ENCODE data around the gene CPLX3. TPM values are rescaled to one million over a fixed set of nuclear protein-coding genes. Genes with fewer than 3 reads are reported as not detected.

Gene CPLX3
- polyA plus RNA-seq, 3 donors, result 0.12 TPM; not detected in 2

- Histone ChIP-seq H3K27ac (ENCODE audit: low read depth in 1 of 2, low read length in 2 of 2) (no peak overlapping the region), H3K9me3 (replicated peaks in 1 of 2; ENCODE audit: control insufficient read depth in 1 of 2, insufficient read depth in 1 of 2, low read length in 2 of 2) (no peaks in the 10 kb centered on the region), H3K79me2 (ENCODE audit: insufficient read depth, low read length) (no peaks in the 10 kb centered on the region), H2AFZ (ENCODE audit: insufficient read depth, low read depth, low read length, poor library complexity, severe bottlenecking) (no peak overlapping the region), H3K4me2 (replicated peaks; ENCODE audit: extremely low read depth, low read length, poor library complexity, severe bottlenecking) (no peak overlapping the region), H3K27me3 (ENCODE audit: control insufficient read depth in 2 of 2, insufficient read depth in 2 of 2, low read length in 2 of 2) (no peaks in the 10 kb centered on the region), H3K9ac (ENCODE audit: insufficient read depth, low read length, poor library complexity, severe bottlenecking) (no peak overlapping the region), H3K4me1 (ENCODE audit: control insufficient read depth in 1 of 2, insufficient read depth in 2 of 2, low read length in 2 of 2) (no peaks in the 10 kb centered on the region), H3K36me3 (replicated peaks in 1 of 2; ENCODE audit: control insufficient read depth in 1 of 2, insufficient read depth in 2 of 2, low read length in 2 of 2) (peaks cover 5 to 10% of the 10 kb centered on the region in 2 donors), H3K4me3 (replicated peaks in 1 of 3; ENCODE audit: low read depth in 2 of 3, low read length in 3 of 3) (no peak overlapping the region), H4K20me1 (ENCODE audit: insufficient read depth, low read length) (peaks cover 15% of the 10 kb centered on the region)
- no peak for DNase-seq
- H3K27me3 Mint-ChIP-seq (ENCODE audit: low read depth in 3 of 3), result peaks cover 3 to 10% (median 4%) of the 10 kb centered on the region in 3 donors
- WGBS (ENCODE audit: insufficient coverage), result 74% methylated on average over 3 of the region's 4 CpGs
- peaks cover 6 to 11% of the 10 kb centered on the region in 2 donors for H3K36me3 Mint-ChIP-seq
- TF ChIP-seq, protein P1, sequence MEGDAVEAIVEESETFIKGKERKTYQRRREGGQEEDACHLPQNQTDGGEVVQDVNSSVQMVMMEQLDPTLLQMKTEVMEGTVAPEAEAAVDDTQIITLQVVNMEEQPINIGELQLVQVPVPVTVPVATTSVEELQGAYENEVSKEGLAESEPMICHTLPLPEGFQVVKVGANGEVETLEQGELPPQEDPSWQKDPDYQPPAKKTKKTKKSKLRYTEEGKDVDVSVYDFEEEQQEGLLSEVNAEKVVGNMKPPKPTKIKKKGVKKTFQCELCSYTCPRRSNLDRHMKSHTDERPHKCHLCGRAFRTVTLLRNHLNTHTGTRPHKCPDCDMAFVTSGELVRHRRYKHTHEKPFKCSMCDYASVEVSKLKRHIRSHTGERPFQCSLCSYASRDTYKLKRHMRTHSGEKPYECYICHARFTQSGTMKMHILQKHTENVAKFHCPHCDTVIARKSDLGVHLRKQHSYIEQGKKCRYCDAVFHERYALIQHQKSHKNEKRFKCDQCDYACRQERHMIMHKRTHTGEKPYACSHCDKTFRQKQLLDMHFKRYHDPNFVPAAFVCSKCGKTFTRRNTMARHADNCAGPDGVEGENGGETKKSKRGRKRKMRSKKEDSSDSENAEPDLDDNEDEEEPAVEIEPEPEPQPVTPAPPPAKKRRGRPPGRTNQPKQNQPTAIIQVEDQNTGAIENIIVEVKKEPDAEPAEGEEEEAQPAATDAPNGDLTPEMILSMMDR (IDR thresholded peaks at IDR 0.05), result no peak
- peak overlapping the region in 1 of 7 donors; percentile 31 for H3K27ac Mint-ChIP-seq
- no peaks in the 10 kb centered on the region for H3K9me3 Mint-ChIP-seq
- no peak overlapping the region for H3K4me3 Mint-ChIP-seq
- intact Hi-C loops (cut with micrococcal nuclease), result loop anchor here (10.0 kb wide), 1 partner anchor 174 kb away; no protein-coding TSS in a partner anchor
- peaks cover 3% of the 10 kb centered on the region for H3K4me1 Mint-ChIP-seq
These were observed 17.6 kb upstream of the CPLX3 start for GRCh38 chr15:74808840-74809229.

DNA sequence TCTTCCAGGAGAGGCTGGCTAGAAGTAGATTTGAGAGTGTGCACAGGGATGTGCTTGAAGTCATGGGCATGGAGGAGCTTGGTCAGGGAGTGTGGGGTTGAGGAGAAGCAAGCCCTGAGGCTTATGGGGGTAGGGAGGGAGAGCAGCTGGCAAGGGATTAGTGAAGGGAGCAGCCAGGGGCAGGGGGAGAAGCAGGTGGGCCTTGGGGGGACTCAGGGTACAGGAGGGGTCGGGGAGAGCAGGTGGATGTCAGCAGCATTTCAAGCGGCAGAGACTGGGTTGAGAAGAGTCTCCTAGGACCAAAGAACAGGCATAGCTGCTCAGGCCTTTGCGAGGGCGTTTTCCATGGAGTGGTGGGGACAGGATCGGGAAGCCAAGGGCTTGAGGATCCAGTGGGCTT, 17.2 kb upstream of the CPLX3 start:
- no peak overlapping the region for H2AFZ ChIP-seq (ENCODE audit: insufficient read depth, low read depth, low read length, poor library complexity, severe bottlenecking)
- peaks cover 11% of the 10 kb centered on the region for H4K20me1 ChIP-seq (ENCODE audit: insufficient read depth, low read length)
- H3K36me3 ChIP-seq (replicated peaks in 1 of 2; ENCODE audit: control insufficient read depth in 1 of 2, insufficient read depth in 2 of 2, low read length in 2 of 2), result peaks cover 1 to 6% of the 10 kb centered on the region in 2 donors
- no peak overlapping the region for H3K9ac ChIP-seq (ENCODE audit: insufficient read depth, low read length, poor library complexity, severe bottlenecking)
- H3K4me1 ChIP-seq (ENCODE audit: control insufficient read depth in 1 of 2, insufficient read depth in 2 of 2, low read length in 2 of 2), result no peaks in the 10 kb centered on the region
- peaks cover 2 to 7% of the 10 kb centered on the region in 2 donors for H3K36me3 Mint-ChIP-seq
- no peak overlapping the region for H3K27ac ChIP-seq (ENCODE audit: low read depth in 1 of 2, low read length in 2 of 2)
- no peaks in the 10 kb centered on the region for H3K9me3 Mint-ChIP-seq
- H3K9me3 ChIP-seq (replicated peaks in 1 of 2; ENCODE audit: control insufficient read depth in 1 of 2, insufficient read depth in 1 of 2, low read length in 2 of 2), result no peaks in the 10 kb centered on the region
- H3K4me2 ChIP-seq (replicated peaks; ENCODE audit: extremely low read depth, low read length, poor library complexity, severe bottlenecking), result no peak overlapping the region
- peaks cover 2 to 10% (median 4%) of the 10 kb centered on the region in 3 donors for H3K27me3 Mint-ChIP-seq (ENCODE audit: low read depth in 3 of 3)
- DNase-seq, result no peak
- WGBS (ENCODE audit: insufficient coverage), result 95% methylated on average over 5 of the region's 5 CpGs
- no peaks in the 10 kb centered on the region for H3K79me2 ChIP-seq (ENCODE audit: insufficient read depth, low read length)
- H3K4me3 Mint-ChIP-seq, result no peak overlapping the region
- no peak overlapping the region for H3K4me3 ChIP-seq (replicated peaks in 1 of 3; ENCODE audit: low read depth in 2 of 3, low read length in 3 of 3)
- H3K27ac Mint-ChIP-seq, result peak overlapping the region in 2 of 7 donors; percentile 24 to 68
- H3K4me1 Mint-ChIP-seq, result peaks cover 3% of the 10 kb centered on the region
- no peaks in the 10 kb centered on the region for H3K27me3 ChIP-seq (ENCODE audit: control insufficient read depth in 2 of 2, insufficient read depth in 2 of 2, low read length in 2 of 2)
- intact Hi-C loops (cut with micrococcal nuclease), result loop anchor here (10.0 kb wide), 1 partner anchor 174 kb away; no protein-coding TSS in a partner anchor
- TF ChIP-seq, protein P1 (IDR thresholded peaks at IDR 0.05), result no peak
